SU-DHL-6 (cell line): ENCODE data around the gene E2F7.

ENCODE experiments used
- EZH2phosphoT487 ChIP-seq: fragments of 200-600 bp; sonication (generic), shearing (Covaris generic); conservative IDR thresholded peaks from 2 replicates; pipeline ENCODE4 v1.6.1; 2018; ENCODE audit warnings: mild to moderate bottlenecking, antibody characterized with exemption, low read length, moderate library complexity, mixed read lengths
- TF ChIP-seq, protein P1 (sequence below): fragments of 200-600 bp; sonication (generic); IDR thresholded peaks from one replicate; pipeline ENCODE4 v1.5.1; 2017; ENCODE audit warnings: antibody characterized with exemption, mild to moderate bottlenecking, low read length, moderate library complexity; ENCODE audit not compliant: insufficient read depth, poor library complexity, severe bottlenecking

DNA sequence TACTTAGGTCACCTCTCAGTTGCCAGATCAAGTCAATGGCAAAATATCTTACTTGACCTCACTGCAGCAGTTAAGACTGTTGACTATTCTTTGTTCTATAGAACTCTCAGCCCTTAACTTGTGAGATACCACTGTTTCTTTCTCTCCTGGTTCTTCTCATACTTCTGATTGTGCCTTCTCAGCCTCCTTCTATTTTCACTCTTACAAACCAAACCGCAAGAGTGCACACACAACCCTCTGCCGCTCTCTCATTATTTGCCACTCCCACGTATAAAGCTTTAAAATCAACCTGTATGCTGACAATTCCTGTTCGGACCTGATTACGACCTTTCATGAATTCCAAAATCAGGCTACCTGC, 4.5 kb downstream of the E2F7 start:
- TF ChIP-seq, protein P1, sequence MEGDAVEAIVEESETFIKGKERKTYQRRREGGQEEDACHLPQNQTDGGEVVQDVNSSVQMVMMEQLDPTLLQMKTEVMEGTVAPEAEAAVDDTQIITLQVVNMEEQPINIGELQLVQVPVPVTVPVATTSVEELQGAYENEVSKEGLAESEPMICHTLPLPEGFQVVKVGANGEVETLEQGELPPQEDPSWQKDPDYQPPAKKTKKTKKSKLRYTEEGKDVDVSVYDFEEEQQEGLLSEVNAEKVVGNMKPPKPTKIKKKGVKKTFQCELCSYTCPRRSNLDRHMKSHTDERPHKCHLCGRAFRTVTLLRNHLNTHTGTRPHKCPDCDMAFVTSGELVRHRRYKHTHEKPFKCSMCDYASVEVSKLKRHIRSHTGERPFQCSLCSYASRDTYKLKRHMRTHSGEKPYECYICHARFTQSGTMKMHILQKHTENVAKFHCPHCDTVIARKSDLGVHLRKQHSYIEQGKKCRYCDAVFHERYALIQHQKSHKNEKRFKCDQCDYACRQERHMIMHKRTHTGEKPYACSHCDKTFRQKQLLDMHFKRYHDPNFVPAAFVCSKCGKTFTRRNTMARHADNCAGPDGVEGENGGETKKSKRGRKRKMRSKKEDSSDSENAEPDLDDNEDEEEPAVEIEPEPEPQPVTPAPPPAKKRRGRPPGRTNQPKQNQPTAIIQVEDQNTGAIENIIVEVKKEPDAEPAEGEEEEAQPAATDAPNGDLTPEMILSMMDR: no peak
- no peak for TF ChIP-seq EZH2phosphoT487
